ENCODE measurements around the gene PITPNC1.

PITPNC1 gene

GRCh38 chr17:67517325-67517724 lies 140.2 kb downstream of the PITPNC1 start:
- Histone ChIP-seq H3K27ac (no peak overlapping the region), H2AFZ (no peak overlapping the region)
- no peak for TF ChIP-seq CTCF (IDR thresholded peaks at IDR 0.05)

GRCh38 chr17:67518876-67519275 lies 141.8 kb downstream of the PITPNC1 start:
- TF ChIP-seq CTCF (IDR thresholded peaks at IDR 0.05): no peak
- no peaks in the 10 kb centered on the region for H3K79me2 ChIP-seq
- no peak overlapping the region for H3K27ac ChIP-seq
- no peak overlapping the region for H3K4me3 ChIP-seq (ENCODE audit: low read depth, low read length)
- H3K36me3 ChIP-seq (ENCODE audit: control insufficient read depth, insufficient read depth, low read length): no peaks in the 10 kb centered on the region
- H3K4me2 ChIP-seq (ENCODE audit: low read length): no peak overlapping the region
- H3K9ac ChIP-seq: no peak overlapping the region
- no peaks in the 10 kb centered on the region for H3K9me3 ChIP-seq (ENCODE audit: control insufficient read depth, low read length)
- no peaks in the 10 kb centered on the region for H3K27me3 ChIP-seq (ENCODE audit: control insufficient read depth, insufficient read depth, low read length)
- H2AFZ ChIP-seq: no peak overlapping the region
- H3K4me1 ChIP-seq: peaks cover 42% of the 10 kb centered on the region

More at GRCh38 chr17:67517325-67517724, 140.2 kb downstream of the PITPNC1 start:
- H3K4me3 ChIP-seq (ENCODE audit: low read depth, low read length): no peak overlapping the region
- H3K27me3 ChIP-seq (ENCODE audit: control insufficient read depth, insufficient read depth, low read length): no peaks in the 10 kb centered on the region
- peaks cover 42% of the 10 kb centered on the region for H3K4me1 ChIP-seq
- no peaks in the 10 kb centered on the region for H3K36me3 ChIP-seq (ENCODE audit: control insufficient read depth, insufficient read depth, low read length)
- H3K4me2 ChIP-seq (ENCODE audit: low read length): no peak overlapping the region
- no peaks in the 10 kb centered on the region for H3K9me3 ChIP-seq (ENCODE audit: control insufficient read depth, low read length)
- no peak overlapping the region for H3K9ac ChIP-seq
- H3K79me2 ChIP-seq: no peaks in the 10 kb centered on the region

- Histone ChIP-seq H3K9me3 (ENCODE audit: control insufficient read depth, low read length) (no peaks in the 10 kb centered on the region), H3K4me1 (peaks cover 41% of the 10 kb centered on the region), H3K9ac (no peak overlapping the region), H3K27ac (peak overlapping the region; percentile 47), H3K36me3 (ENCODE audit: control insufficient read depth, insufficient read depth, low read length) (no peaks in the 10 kb centered on the region), H3K4me2 (ENCODE audit: low read length) (no peak overlapping the region), H2AFZ (peak overlapping the region; percentile 59), H3K4me3 (ENCODE audit: low read depth, low read length) (no peak overlapping the region), H3K27me3 (ENCODE audit: control insufficient read depth, insufficient read depth, low read length) (no peaks in the 10 kb centered on the region), H3K79me2 (no peaks in the 10 kb centered on the region)
- TF ChIP-seq CTCF (IDR thresholded peaks at IDR 0.05): no peak
Observed at GRCh38 chr17:67519801-67520251, 142.7 kb downstream of the PITPNC1 start.

GRCh38 chr17:67520252-67520906 lies 143.3 kb downstream of the PITPNC1 start:
- H3K27me3 ChIP-seq (ENCODE audit: control insufficient read depth, insufficient read depth, low read length): no peaks in the 10 kb centered on the region
- no peaks in the 10 kb centered on the region for H3K9me3 ChIP-seq (ENCODE audit: control insufficient read depth, low read length)
- TF ChIP-seq CTCF (IDR thresholded peaks at IDR 0.05): no peak
- H2AFZ ChIP-seq: peak overlapping the region; percentile 59
- no peak overlapping the region for H3K9ac ChIP-seq
- no peak overlapping the region for H3K4me2 ChIP-seq (ENCODE audit: low read length)
- H3K4me3 ChIP-seq (ENCODE audit: low read depth, low read length): no peak overlapping the region
- H3K79me2 ChIP-seq: no peaks in the 10 kb centered on the region
- no peaks in the 10 kb centered on the region for H3K36me3 ChIP-seq (ENCODE audit: control insufficient read depth, insufficient read depth, low read length)
- H3K4me1 ChIP-seq: peaks cover 35% of the 10 kb centered on the region
- H3K27ac ChIP-seq: peak overlapping the region; percentile 47
